Ishikawa (cell line): ENCODE data around the gene GTF2A1.

Experiments
- CEBPB ChIP-seq: IDR thresholded peaks from 2 replicates; pipeline ENCODE4 v1.6.1; 2012
- CREB1 ChIP-seq: IDR thresholded peaks from 2 replicates; pipeline ENCODE4 v1.6.1; 2012; ENCODE audit warnings: low read depth
- EP300 ChIP-seq: IDR thresholded peaks from 2 replicates; pipeline ENCODE4 v1.6.1; 2012; ENCODE audit warnings: borderline replicate concordance
- RAD21 ChIP-seq: IDR thresholded peaks from 2 replicates; pipeline ENCODE4 v1.6.1; 2012; ENCODE audit warnings: low read depth
- REST ChIP-seq: IDR thresholded peaks from 2 replicates; pipeline ENCODE4 v1.6.1; 2012; ENCODE audit warnings: low read depth, mild to moderate bottlenecking
- TAF1 ChIP-seq: IDR thresholded peaks from 2 replicates; pipeline ENCODE4 v1.6.1; 2012; ENCODE audit warnings: low read depth, mild to moderate bottlenecking
- YY1 ChIP-seq: IDR thresholded peaks from 2 replicates; pipeline ENCODE4 v1.6.1; 2012; ENCODE audit warnings: low read depth
- ZBTB7A ChIP-seq: IDR thresholded peaks from 2 replicates; pipeline ENCODE4 v1.6.1; 2012; ENCODE audit warnings: low read depth

DNA sequence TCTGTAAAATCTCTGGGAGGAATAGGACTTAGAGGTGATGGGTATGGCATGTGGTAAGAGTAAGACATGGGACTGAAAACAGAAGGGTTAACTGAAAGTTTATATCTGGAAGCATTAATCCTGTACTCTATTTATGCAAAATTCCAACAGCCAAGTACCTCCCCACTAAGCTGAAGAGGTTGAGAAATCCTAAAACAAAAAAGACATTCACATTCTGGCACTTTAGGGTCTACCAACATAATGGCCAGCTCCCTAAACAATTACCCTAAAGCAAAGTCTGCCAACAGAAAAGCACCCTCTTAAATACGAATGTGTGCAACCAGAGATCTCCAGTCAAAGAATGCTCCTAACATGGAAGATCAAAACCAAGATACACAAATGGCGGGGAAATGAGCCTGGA lies 87.4 kb downstream of the GTF2A1 start:
- TF ChIP-seq YY1 (no peak), REST (no peak), RAD21 (no peak), CEBPB (no peak), TAF1 (no peak), CREB1 (no peak), EP300 (no peak), ZBTB7A (no peak)
